HL-60 (cell line): ENCODE measurements around the gene PTPRK.

Experiments
- POLR2AphosphoS5 ChIP-seq: IDR thresholded peaks from 2 replicates; pipeline ENCODE4 v1.6.1; 2012; ENCODE audit warnings: low read depth
- TF ChIP-seq, protein P1 (sequence below): IDR thresholded peaks from one replicate; pipeline ENCODE4 v1.5.1; 2011; ENCODE audit warnings: low read length, control low read depth, inconsistent platforms; ENCODE audit not compliant: insufficient read depth
- TF ChIP-seq, protein P2 (sequence below): IDR thresholded peaks from 2 replicates; pipeline ENCODE4 v1.6.1; 2012; ENCODE audit warnings: low read depth; ENCODE audit not compliant: insufficient replicate concordance

DNA sequence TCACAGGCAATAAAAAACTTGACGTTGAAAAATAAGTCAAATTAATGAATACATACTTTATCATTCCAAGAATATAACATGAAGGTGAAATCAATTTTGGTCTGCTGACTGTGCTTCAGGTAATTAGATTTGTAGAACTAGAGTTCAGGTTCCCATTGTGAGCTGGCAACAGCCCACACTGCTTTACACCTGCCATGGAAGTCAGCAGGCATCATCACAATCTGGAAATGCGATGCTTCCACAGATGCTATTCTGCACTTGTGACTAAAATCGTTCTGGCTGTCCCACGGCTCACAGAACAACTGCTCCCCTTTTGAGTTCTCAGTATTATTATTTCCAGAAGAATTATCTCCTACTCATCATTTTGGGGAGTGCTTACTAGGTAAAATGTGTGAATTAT, 556.9 kb downstream of the PTPRK start:
- no peak for TF ChIP-seq POLR2AphosphoS5
- TF ChIP-seq, protein P1, sequence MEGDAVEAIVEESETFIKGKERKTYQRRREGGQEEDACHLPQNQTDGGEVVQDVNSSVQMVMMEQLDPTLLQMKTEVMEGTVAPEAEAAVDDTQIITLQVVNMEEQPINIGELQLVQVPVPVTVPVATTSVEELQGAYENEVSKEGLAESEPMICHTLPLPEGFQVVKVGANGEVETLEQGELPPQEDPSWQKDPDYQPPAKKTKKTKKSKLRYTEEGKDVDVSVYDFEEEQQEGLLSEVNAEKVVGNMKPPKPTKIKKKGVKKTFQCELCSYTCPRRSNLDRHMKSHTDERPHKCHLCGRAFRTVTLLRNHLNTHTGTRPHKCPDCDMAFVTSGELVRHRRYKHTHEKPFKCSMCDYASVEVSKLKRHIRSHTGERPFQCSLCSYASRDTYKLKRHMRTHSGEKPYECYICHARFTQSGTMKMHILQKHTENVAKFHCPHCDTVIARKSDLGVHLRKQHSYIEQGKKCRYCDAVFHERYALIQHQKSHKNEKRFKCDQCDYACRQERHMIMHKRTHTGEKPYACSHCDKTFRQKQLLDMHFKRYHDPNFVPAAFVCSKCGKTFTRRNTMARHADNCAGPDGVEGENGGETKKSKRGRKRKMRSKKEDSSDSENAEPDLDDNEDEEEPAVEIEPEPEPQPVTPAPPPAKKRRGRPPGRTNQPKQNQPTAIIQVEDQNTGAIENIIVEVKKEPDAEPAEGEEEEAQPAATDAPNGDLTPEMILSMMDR: no peak
- TF ChIP-seq, protein P2, sequence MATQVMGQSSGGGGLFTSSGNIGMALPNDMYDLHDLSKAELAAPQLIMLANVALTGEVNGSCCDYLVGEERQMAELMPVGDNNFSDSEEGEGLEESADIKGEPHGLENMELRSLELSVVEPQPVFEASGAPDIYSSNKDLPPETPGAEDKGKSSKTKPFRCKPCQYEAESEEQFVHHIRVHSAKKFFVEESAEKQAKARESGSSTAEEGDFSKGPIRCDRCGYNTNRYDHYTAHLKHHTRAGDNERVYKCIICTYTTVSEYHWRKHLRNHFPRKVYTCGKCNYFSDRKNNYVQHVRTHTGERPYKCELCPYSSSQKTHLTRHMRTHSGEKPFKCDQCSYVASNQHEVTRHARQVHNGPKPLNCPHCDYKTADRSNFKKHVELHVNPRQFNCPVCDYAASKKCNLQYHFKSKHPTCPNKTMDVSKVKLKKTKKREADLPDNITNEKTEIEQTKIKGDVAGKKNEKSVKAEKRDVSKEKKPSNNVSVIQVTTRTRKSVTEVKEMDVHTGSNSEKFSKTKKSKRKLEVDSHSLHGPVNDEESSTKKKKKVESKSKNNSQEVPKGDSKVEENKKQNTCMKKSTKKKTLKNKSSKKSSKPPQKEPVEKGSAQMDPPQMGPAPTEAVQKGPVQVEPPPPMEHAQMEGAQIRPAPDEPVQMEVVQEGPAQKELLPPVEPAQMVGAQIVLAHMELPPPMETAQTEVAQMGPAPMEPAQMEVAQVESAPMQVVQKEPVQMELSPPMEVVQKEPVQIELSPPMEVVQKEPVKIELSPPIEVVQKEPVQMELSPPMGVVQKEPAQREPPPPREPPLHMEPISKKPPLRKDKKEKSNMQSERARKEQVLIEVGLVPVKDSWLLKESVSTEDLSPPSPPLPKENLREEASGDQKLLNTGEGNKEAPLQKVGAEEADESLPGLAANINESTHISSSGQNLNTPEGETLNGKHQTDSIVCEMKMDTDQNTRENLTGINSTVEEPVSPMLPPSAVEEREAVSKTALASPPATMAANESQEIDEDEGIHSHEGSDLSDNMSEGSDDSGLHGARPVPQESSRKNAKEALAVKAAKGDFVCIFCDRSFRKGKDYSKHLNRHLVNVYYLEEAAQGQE: no peak
